ENCODE measurements around the gene ELANE. TPM values are rescaled to one million over a fixed set of nuclear protein-coding genes. Genes with fewer than 3 reads are reported as not detected.
A peak's percentile ranks its signal among the peaks of the same experiment; 100 is the strongest.
"Not testable (repeated sequence)": the region's sequence is repeated elsewhere in the genome, so short reads cannot be mapped to it uniquely, and the experiment has no call there.

Gene ELANE
- total RNA-seq, 1 experiment from 2014 or later, result not detected

GRCh38 chr19:842802-843179 is 9.3 kb upstream of the ELANE start:
- DNase-seq (ENCODE audit: low spot score), result not testable (repeated sequence)

GRCh38 chr19:843180-843835 is 8.8 kb upstream of the ELANE start:
- DNase-seq (ENCODE audit: low spot score), result peak; percentile 21

- no peak for DNase-seq (ENCODE audit: low spot score)
These were observed 8.1 kb upstream of the ELANE start for GRCh38 chr19:843836-844545.

GRCh38 chr19:844546-844971 is 7.5 kb upstream of the ELANE start:
- no peak for DNase-seq (ENCODE audit: low spot score)

- no peak for DNase-seq (ENCODE audit: low spot score)
These were observed 6.2 kb upstream of the ELANE start for GRCh38 chr19:845707-846521.

GRCh38 chr19:848386-848921 is 3.6 kb upstream of the ELANE start:
- no peak for DNase-seq (ENCODE audit: low spot score)

GRCh38 chr19:849195-849594 is 2.9 kb upstream of the ELANE start:
- not testable (repeated sequence) for DNase-seq (ENCODE audit: low spot score)

- peak; percentile 32 for DNase-seq (ENCODE audit: low spot score)
These were observed 1.7 kb upstream of the ELANE start for GRCh38 chr19:850221-850978.

- no peak for DNase-seq (ENCODE audit: low spot score)
These were observed 1.1 kb upstream of the ELANE start for GRCh38 chr19:850979-851335.

- DNase-seq (ENCODE audit: low spot score), result no peak
These were observed 997 bp downstream of the ELANE start for GRCh38 chr19:853014-853585.

GRCh38 chr19:853614-854220 is 1.6 kb downstream of the ELANE start:
- DNase-seq (ENCODE audit: low spot score), result not testable (repeated sequence)

GRCh38 chr19:854549-854948 is 2.4 kb downstream of the ELANE start:
- DNase-seq (ENCODE audit: low spot score), result no peak

GRCh38 chr19:855142-855541 is 3.0 kb downstream of the ELANE start:
- no peak for DNase-seq (ENCODE audit: low spot score)

GRCh38 chr19:855566-856120 is 3.5 kb downstream of the ELANE start:
- DNase-seq (ENCODE audit: low spot score), result no peak

- no peak for DNase-seq (ENCODE audit: low spot score)
These were observed 6.2 kb downstream of the ELANE start for GRCh38 chr19:858284-858683.

- peak; percentile 14 for DNase-seq (ENCODE audit: low spot score)
These were observed 7.1 kb downstream of the ELANE start, which contains the start of gene CFD for GRCh38 chr19:858868-859843. Gene CFD, plus strand, starts transcription at chr19:859664. Its CDS starts 26 bp downstream, at chr19:859690.

- DNase-seq (ENCODE audit: low spot score), result no peak
These were observed 9.1 kb downstream of the ELANE start for GRCh38 chr19:861141-861755.

- peak; percentile 17 for DNase-seq (ENCODE audit: low spot score)
These were observed 9.9 kb downstream of the ELANE start for GRCh38 chr19:861756-862580.

Data from HT-29 (cell line).